Measurements from ENCODE around the gene RPL13. TPM values are rescaled to one million over a fixed set of nuclear protein-coding genes. Genes with fewer than 3 reads are reported as not detected.

The RPL13 gene
- total RNA-seq, 4 donors from 2014 or later = 4,137 to 5,837 (median 4,637) TPM

- no peak for ATAC-seq (ENCODE audit: low FRiP score)
- TF ChIP-seq CTCF (IDR thresholded peaks at IDR 0.05) = no peak
- DNase-seq (ENCODE audit: low spot score) = no peak
Observed at GRCh38 chr16:89561884-89562599, 1.6 kb downstream of the RPL13 start.

- TF ChIP-seq CTCF (IDR thresholded peaks at IDR 0.05) = no peak
- ATAC-seq (ENCODE audit: low FRiP score) (no peak), DNase-seq (ENCODE audit: low spot score) (no peak)
Observed at GRCh38 chr16:89562939-89563338, 2.5 kb downstream of the RPL13 start.

- DNase-seq (ENCODE audit: low spot score) (no peak), ATAC-seq (ENCODE audit: low FRiP score) (no peak)
- no peak for TF ChIP-seq CTCF (IDR thresholded peaks at IDR 0.05)
Observed at GRCh38 chr16:89563639-89564392, 3.3 kb downstream of the RPL13 start.

GRCh38 chr16:89564476-89565255 is 4.2 kb downstream of the RPL13 start:
- no peak for TF ChIP-seq CTCF (IDR thresholded peaks at IDR 0.05)
- ATAC-seq (ENCODE audit: low FRiP score) (no peak), DNase-seq (ENCODE audit: low spot score) (no peak)

- DNase-seq (ENCODE audit: low spot score) = no peak
- TF ChIP-seq CTCF (IDR thresholded peaks at IDR 0.05) = no peak
- no peak for ATAC-seq (ENCODE audit: low FRiP score)
Observed at GRCh38 chr16:89565256-89565505, 4.7 kb downstream of the RPL13 start.

GRCh38 chr16:89565506-89566372 is 5.3 kb downstream of the RPL13 start:
- DNase-seq (ENCODE audit: low spot score) (no peak), ATAC-seq (ENCODE audit: low FRiP score) (peak; percentile 43)
- TF ChIP-seq CTCF (IDR thresholded peaks at IDR 0.05) = no peak
